22Rv1 (cell line): ENCODE data around the gene RHBDF1.

Experiments used
- H3K27ac ChIP-seq: fragments of 450-650 bp; 2 replicates; pipeline ENCODE4 v1.5.1; 2017
- ZFX ChIP-seq: fragments of 450-650 bp; IDR thresholded peaks from 2 replicates; pipeline ENCODE4 v1.6.1; 2017; ENCODE audit warnings: antibody characterized with exemption, borderline replicate concordance
- TF ChIP-seq, protein P1 (sequence below): fragments of 450-650 bp; IDR thresholded peaks from 2 replicates; pipeline ENCODE4 v1.5.1; 2017; ENCODE audit warnings: mild to moderate bottlenecking

The RHBDF1 gene

DNA sequence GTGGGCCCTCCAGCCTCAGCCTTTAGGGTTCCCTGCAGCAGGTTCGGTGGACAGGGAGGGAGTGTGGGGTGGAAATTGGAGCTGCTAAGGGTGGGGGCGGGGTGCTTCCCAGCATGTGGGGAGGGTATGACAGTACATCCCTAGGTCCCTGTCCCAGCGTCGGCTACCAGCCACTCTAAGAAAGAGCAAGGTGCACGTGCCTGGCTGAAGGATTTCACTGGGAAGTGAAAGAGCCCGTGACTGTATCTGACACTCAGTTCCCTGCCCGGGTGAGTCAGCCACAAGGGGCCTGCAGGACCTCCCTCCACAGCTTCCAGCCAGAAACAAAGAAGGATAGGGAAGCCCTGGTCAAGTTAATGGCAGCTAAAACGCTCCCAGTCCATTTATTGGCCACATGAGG is 14.7 kb downstream of the RHBDF1 start:
- 0 out of 2 replicates have a peak overlapping the region, but pooled peaks have one; percentile 12 for H3K27ac ChIP-seq
- TF ChIP-seq, protein P1, sequence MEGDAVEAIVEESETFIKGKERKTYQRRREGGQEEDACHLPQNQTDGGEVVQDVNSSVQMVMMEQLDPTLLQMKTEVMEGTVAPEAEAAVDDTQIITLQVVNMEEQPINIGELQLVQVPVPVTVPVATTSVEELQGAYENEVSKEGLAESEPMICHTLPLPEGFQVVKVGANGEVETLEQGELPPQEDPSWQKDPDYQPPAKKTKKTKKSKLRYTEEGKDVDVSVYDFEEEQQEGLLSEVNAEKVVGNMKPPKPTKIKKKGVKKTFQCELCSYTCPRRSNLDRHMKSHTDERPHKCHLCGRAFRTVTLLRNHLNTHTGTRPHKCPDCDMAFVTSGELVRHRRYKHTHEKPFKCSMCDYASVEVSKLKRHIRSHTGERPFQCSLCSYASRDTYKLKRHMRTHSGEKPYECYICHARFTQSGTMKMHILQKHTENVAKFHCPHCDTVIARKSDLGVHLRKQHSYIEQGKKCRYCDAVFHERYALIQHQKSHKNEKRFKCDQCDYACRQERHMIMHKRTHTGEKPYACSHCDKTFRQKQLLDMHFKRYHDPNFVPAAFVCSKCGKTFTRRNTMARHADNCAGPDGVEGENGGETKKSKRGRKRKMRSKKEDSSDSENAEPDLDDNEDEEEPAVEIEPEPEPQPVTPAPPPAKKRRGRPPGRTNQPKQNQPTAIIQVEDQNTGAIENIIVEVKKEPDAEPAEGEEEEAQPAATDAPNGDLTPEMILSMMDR: no peak
- TF ChIP-seq ZFX: no peak

DNA sequence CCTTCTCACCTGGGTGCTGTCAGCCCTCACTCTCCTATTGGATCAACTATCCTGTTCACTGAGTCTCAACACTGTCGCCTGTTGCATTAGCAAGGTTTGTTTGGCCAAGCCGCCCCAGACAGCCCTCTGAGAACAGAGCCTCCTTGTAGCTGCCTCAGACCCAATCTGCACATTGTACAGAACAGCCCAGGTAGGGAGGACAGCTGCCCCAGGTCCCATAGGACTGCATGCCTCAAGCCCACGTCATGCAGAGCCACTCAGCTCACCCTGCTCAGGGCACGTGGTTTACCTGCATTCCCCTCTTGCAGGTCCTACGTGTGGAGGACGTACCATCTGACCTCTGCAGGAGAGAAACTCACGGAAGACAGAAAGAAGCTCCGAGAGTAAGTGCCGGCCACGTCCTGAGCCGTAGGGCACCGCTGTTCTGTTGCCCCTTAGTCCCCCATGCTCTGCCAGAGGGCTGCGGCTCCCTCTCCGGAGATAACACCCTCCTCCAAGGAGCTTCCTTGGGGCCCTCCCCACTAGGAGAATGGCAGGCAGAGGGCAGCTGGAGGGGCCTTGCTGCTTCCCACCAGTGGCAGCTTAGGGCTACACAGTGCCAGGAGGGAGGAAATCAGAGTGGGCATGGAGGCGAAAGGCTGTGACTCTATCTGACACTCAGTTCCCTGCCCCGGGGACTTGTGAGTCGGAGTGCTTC is 16.1 kb downstream of the RHBDF1 start:
- no peak overlapping the region for H3K27ac ChIP-seq
- TF ChIP-seq, protein P1: no peak
- TF ChIP-seq ZFX: no peak

DNA sequence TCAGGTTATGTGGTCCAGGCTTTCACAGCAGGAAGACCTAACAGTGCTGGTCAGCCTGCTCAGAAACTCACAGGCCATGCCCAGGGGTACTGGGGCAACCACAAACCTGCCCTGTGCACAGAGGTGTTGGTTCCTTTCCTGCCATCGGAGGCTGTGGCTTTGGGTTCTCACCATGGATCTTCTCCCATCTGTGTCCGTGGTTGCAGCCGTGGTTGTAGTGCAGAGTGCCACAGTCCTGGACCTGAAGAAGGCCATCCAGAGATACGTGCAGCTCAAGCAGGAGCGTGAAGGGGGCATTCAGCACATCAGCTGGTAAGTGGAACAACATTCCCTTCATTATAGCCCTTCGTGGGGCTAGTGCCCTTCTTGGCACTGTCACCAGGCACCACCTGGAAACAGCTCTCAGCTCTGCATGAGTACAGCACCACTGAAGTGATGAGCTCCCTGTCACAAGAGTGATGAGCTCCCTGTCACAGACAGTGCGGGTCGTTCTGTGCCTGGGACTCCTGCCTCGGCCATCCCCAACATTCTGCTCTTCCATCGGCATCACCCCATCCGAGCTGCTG is 16.8 kb downstream of the RHBDF1 start:
- no peak overlapping the region for H3K27ac ChIP-seq
- no peak for TF ChIP-seq ZFX
- TF ChIP-seq, protein P1: no peak

DNA sequence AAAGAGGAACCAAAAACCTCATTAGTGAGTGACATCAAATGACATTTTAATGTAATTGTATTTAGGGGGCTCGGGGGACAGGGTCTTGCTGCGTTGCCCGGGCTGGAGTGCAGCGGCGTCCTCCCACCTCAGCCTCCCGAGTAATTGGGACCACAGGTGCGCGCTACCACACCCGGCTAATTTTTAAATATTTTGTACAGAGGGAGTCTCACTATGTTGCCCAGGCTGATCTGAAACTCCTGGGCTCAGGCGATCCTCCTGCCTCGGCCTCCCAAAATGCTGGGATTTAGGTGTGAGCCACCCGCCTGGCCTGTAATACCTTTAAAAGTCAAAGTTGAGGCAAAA is 18.2 kb downstream of the RHBDF1 start:
- TF ChIP-seq, protein P1: no peak
- no peak for TF ChIP-seq ZFX
- H3K27ac ChIP-seq: peak overlapping the region; percentile 94

DNA sequence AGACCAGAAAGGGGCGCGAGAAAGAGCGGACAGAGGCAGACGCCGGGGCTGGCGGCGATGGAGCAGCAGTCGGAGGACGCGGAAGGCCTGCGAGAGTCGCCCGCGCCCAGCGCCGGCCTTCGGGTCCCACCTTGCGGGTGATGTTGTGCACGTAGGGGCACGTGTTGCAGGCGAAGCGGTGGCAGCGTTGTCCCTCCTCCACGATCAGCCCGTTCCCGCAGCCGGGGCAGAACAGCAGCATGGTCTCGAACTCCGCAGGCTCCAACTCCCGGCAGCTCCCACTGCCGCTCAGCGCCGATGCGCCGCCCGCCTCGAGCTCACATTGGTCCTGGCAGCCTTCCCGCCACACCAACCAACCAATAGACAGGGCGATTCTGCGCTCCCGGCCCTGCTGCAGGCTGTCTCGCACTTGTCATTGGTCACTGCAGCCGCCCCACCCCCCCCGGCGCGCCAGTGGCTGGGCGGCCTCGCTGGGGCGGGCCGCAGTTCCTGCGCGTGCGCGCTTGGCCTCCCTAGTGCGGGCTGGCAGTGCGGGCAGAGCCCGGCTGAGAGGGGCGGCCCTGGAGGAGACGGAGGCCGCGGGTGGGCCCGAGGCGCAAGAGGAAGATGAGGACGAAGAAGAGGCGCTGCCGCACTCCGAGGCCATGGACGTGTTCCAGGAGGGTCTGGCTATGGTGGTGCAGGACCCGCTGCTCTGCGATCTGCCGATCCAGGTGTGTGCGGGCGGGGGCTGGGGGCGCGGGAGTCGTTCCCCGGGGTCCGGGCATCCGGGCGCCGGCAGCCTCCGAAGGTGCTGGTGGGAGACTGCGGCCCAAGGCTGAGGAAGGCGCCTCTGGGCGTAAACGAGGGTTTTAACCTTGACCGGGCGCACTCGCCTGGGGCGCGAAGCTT is 18.8 kb downstream of the RHBDF1 start, which contains the start of the genes POLR3K and SNRNP25:
POLR3K (minus strand) TSS at position 263 of the 891 bp plus-strand sequence; CDS start at position 241, 22 bp downstream.
SNRNP25 (plus strand) TSS at position 483 of the 891 bp plus-strand sequence; CDS start at position 672, 189 bp downstream.
- peak within 1 kb of the TSS; percentile 94 for H3K27ac ChIP-seq
- TF ChIP-seq, protein P1: no peak
- TF ChIP-seq ZFX: no peak

DNA sequence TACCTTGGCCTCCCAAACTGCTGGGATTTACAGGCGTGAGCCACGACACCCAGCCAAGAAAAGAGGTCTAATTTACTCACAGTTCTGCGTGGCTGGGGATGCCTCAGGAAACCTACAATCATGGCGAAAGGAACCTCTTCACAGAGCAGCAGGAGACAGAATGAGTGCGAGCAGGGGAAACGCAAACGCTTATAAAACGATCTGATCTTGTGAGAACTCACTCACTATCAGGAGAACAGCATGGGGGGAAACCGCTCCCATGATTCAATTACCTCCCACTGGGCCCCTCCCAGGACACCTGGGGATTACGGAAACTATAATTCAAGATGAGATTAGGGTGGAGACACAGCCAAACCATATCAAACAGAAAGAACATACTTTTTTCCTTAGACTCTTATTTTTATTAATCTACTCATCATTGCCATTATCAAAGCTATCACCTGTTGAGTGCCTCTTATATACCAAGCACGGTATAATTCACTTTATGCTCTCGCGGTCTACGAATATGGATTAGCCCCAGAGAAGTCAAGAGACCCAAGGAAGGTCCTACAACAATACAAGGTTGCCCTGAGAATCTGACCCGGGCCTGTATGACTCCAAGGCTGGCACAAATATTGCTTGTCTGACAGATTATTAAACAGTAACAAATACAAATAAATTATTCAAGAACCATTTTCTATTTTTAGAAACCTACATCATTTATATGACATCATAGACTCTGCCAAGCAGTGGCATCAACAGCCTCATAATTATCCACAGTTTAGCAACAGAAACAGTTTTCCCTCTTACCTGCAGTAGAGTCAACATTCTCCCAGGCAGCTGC is 21.5 kb downstream of the RHBDF1 start:
- H3K27ac ChIP-seq: no peak overlapping the region
- TF ChIP-seq, protein P1: no peak
- TF ChIP-seq ZFX: no peak
